GM15510 (cell line): ENCODE results near the gene MYF6.

Experiments
- POLR2A ChIP-seq: IDR thresholded peaks from 3 replicates; pipeline ENCODE4 v1.6.1; 2011; ENCODE audit warnings: borderline replicate concordance; ENCODE audit not compliant: insufficient read length; ENCODE audit errors: extremely low read depth

Gene MYF6

DNA sequence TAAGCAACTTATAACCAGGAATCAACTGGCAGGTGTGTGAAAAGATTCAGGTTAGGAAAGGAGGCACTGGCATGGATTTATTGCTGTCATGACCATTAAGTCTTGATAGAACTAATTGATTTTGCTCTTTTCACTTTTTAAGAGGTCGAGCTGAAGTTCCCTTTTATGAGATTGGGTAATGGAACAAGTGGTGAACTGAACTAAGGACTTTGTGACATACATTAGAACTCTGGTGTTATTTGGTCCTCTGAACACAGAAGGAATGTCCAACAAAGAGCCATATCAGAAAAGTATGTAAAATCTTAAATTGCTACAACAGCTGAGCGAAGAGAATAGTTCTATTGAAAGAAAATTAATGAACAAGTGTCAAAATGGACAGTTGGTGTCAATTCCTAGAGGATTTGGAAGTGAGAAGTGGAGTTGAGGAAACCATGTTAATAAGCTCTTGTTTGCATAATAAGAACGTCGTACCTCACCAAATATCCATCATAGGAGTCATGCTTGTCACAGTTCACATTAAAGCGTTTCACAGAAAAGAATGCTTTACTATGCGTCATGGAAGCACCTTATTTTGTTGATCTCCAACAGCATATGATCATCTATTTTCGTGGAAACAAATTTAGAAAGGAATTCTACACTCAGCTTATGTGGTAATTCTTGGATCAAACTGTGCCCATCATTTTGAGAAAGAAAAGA is 8.4 kb upstream of the MYF6 start:
- no peak for TF ChIP-seq POLR2A

DNA sequence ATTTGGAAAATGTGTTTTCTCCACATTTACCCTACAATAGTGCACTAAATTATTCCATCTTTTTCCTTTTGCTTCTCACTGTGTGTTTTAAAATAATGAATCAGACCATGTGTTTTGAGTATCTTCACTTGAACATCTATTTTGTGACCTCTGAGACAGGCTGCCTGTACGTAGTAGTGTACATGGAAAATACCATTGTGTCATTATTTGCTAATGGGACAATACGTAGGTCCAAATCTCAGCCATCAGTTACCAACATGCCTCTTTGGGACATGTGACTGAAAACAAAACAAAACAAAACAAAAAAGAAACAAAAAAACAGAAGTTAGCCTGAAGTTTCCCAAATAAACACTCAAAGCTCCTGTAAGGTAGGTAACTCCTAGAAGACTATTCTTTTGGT is 7.1 kb upstream of the MYF6 start:
- no peak for TF ChIP-seq POLR2A

DNA sequence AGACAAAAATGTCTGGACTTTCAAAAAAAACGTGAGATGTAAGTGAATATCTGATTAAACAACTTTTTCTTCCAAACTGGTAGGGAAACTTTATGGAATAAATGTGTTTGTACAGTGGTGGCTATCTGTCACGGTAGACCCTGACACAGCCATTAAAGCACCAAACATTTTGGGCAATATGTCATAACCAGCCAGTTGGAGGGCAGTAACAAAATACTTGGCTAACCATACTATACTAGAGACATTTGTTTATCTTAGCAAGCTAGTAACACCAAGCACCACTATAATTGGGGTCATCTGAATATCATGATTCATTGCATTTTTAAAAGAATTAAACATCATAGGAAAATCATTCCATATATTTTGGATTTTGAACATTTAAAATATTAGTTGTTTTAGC is 6.0 kb upstream of the MYF6 start:
- no peak for TF ChIP-seq POLR2A

DNA sequence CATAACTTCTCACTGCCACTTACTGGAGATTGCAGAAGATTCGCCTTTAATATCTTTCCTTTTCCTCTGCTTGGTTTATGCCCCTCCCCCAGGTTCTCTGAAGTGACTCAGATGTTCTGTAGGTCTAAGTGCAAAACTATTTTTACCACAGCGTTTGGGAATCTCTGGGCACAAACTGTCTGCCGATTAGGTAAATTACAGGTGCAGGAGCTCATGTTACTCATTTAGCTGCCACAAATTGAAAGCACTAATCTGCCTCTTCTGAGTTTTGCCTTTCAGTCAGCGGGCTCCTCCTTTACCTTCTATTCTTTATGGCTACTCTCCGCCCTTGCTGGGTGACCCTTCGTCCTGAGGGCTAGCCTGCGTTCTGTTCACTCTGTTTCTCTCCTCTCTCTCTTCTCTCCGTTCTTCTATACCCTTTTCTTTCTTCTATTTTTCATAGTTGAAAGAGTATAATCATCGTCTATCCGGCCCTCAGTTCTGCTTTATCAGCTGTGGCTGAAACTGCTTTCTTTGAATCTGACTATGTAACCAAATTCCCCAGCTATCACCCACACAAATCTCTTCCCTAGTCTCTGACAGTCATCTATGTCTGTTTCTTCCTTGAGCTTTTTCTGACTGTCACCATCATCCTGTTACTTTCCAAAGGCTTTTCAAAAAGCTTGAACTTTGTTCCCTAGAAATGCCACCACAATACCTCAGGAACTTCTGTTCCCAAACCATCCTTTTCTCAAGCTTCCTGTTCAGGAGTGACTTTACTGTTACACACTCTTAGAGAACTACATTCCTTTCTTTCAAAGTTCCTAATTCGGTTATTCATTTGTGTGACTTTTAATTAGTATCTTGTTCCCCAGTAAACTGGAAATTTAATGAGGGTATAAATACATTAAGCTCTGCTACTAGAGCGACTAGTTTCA is 4.3 kb upstream of the MYF6 start:
- no peak for TF ChIP-seq POLR2A

DNA sequence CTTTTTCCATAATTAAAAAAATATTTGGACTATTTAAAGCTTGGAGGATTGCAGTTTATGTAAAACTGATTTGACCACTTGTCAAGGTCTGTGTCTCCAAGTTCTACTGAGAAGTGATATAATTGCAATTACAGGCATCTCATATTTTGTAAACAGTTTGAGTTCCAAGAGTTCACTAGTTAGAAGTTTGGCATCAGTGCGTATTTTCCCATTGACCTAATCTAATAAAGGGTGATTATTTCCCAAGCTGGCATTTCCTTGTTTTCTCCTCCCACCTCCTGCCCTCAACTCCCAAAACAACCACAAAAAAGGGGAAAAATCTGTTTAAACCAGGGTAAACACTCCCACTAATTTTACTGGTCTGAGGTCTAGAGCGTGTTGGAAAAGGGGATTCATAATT is 3.0 kb upstream of the MYF6 start:
- no peak for TF ChIP-seq POLR2A

DNA sequence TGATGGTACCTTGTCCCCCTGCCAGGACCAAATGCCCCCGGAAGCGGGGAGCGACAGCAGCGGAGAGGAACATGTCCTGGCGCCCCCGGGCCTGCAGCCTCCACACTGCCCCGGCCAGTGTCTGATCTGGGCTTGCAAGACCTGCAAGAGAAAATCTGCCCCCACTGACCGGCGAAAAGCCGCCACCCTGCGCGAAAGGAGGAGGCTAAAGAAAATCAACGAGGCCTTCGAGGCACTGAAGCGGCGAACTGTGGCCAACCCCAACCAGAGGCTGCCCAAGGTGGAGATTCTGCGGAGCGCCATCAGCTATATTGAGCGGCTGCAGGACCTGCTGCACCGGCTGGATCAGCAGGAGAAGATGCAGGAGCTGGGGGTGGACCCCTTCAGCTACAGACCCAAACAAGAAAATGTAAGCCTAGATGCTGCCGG is 410 bp downstream of the MYF6 start:
- no peak for TF ChIP-seq POLR2A

DNA sequence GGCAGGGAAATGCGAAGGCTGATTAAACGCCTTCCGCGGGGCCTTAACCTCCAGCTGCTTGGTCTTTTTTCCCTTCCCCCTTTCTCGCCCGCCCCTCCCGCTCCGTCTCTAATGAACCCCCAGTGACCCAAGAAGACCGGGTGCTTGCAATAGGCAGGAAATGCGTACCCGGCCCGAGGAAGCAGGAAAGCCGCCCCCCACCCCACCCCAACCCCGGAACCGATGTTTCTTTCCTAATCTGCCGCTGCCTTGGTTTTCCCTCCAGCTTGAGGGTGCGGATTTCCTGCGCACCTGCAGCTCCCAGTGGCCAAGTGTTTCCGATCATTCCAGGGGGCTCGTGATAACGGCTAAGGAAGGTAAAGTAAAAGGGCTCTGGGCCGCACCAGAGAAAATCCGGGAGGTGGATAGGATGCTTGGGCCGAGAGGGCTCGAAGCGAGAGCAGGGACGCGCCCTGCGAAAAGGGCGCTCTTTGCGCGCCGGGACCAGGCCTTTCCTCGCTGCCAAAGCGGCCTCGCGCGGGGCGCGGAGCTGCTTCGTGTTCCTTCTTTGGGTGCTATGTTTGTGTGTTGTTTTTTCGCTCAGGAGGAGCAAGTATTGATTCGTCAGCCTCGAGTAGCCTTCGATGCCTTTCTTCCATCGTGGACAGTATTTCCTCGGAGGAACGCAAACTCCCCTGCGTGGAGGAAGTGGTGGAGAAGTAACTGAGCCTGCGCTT is 983 bp downstream of the MYF6 start:
- no peak for TF ChIP-seq POLR2A

DNA sequence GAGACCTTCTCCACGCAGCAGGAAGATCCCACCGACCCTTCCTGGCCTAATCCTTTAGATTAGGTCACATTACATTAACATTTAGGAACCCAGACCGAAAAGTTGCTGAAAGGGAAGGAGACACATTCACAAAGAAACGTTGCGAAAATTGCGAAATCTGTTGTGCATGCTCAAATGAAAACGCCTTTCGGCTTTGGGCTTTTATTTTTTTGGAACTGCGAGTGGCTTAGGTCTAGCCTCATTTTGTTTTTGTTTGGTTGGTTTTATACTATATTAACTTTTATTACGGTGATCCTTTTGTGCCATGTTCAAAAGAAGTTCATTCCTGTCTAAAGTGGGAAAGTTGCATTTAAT is 1.5 kb downstream of the MYF6 start:
- no peak for TF ChIP-seq POLR2A

DNA sequence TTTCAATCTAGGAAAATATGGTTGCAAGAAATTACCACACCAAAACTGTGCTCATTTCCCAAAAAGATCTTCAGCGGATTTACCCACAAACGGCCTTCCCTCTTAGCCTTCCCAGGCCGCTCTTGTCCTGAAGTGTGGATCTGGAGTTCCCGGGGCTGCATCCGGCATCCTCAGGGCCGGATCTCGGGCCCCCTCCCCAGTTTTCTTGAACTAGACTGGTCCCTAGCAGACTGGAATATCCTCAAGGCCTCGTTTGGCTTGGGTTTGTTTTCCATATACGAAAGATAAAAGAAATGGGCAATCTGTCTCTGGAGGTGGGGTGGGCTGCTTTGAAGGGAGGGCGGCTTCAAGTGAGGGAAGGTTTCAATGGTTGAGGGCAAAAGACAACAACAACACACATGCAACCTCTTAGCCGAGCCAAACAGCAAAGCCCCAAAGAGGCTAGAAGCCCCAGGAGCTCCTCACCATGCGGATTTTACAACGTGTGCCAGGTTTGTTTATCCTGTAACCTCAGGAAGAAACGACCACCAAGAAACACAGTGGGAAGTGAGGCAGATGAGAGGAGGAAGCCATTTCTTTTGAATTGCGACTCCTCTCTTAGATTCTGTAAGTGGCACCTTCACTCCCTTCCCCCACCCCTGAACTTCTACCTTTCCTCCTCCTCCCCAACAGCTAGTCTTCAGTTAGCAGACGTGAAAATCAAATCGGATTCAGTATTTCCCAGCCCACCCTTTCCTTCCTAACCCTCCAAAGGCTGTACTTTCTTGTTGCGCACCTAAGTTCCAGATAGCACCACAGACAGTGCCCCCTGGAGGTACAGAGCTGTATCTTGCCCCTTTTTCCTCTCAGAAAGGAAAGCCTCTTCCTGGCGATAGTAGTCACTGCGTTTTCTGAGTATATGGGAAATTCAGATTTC is 2.6 kb downstream of the MYF6 start:
- no peak for TF ChIP-seq POLR2A

DNA sequence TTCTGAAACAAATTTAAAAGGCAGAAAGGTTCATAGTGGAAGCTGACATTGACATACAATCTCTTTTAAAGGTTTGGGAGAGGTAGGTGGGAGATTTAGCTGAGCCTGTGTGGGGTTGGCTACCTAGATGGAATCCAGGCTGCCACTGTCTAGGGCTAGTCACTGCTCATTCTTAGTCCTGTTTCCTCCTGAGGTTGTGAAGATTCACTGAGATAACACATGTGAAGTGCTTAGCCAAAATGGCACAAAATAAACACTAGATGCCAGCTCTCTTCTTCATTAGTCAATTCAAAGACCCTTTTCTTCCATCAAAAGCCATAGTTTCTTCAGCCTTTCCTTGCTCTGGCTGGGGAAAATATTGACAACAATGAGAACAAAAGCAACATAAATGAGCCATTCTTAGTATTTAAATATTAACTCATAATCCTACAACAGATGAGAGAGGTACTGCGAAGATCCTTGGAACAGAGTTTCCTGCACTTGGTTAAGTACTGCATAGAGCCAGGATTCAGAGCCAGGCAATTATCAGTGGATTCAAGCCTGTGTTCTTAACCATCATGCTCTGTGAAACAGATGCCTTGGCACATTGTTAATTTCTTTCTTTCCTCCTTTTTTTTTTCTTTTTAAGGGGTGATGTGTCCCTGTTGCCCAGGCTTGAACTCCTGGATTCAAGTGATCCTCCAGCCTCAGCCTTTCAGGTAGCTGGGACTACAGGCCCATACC is 3.5 kb downstream of the MYF6 start:
- TF ChIP-seq POLR2A, result no peak

DNA sequence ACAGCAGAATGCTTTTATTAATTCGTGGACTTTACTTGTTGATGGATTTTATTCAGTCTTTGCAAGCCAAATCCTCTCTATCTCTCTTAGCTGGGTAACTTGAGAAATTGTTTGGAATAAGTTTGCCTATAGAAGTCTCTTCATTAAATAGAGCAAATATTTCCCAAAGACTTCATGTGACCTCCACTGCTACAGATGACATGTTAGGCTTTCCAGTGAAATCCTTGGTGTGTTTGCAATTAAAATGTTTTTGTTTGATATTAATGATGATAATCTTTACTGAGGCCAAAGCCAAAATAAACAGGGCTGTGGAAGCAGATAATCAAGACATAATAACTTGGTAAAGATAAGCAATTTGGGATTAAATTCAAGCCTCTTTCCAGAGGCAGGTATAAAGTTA is 4.4 kb downstream of the MYF6 start:
- no peak for TF ChIP-seq POLR2A

DNA sequence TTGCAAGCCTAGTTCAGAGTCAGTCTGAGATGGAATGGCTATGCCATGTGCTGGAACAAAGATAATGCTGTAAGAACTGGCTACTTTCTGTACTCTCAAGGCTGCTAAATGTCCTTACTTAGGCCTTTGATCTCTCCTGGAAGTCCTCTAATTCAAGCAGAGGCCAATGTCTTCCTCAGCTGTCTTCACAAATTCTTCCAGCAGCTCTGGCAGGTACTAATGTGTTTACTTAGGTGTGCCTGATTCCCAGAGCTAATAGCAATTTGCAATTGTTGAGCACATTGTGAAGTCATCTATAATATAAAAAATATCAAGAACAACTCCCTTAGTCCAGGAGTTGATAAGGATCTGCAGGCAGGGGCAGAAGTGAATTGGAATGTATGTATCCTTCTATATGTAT is 5.4 kb downstream of the MYF6 start:
- TF ChIP-seq POLR2A, result no peak

DNA sequence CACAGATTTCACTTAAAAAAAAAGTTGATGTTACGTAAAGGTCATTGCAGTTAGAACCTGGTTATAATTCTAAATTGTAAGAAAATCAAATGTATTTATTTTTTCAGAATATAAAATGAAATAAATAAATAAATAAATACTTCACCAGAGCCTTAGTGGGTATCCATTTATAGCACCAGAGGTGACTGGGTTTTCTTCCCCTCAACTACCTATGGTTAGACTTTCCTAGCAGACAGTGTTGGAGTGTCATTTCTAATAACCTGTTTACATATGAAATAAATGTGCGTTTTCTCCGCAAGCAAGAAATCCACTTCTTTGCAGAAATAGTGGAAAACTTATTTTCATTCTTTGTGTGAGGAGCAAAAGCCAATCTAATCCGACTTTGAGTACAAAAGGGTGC is 6.0 kb downstream of the MYF6 start:
- no peak for TF ChIP-seq POLR2A

DNA sequence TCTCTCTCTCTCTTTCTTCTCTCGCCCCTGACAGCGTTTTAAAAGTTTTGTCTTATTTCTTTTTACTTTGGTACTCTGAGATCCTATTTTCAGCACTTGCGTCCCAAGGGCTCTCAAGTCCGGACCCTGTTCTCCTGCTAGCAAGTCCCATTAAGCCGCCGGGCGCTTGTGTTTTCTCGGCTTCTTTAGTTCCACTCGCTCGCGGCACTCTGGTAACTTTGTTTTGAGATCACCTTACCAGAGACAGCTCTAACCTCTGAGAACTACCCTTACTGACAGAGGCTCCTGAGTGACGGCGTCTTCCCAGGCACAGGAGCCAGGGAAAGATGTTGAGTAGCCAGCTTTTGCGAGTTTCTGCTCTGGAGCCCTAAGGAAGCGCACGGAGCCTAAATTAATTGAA is 6.6 kb downstream of the MYF6 start:
- TF ChIP-seq POLR2A, result no peak
